Subcutaneous abdominal adipose tissue (tissue), 5 donors: ENCODE results near the gene TNMD.
A peak's percentile ranks its signal among the peaks of the same experiment; 100 is the strongest.
"Not testable (repeated sequence)": the region's sequence is repeated elsewhere in the genome, so short reads cannot be mapped to it uniquely, and the experiment has no call there.

Source experiments
- H3K27ac ChIP-seq: one replicate; pipeline ENCODE4 v1.7.0; 2013; ENCODE audit warnings: low read depth, mild to moderate bottlenecking, inconsistent platforms, low read length, moderate library complexity
- H3K27me3 ChIP-seq, 5 donors: one replicate each; pipeline ENCODE4 v1.7.0; 2013; ENCODE audit warnings: low read length in 5 of 5, inconsistent platforms in 1 of 5; ENCODE audit not compliant: control insufficient read depth in 5 of 5, insufficient read depth in 4 of 5
- H3K36me3 ChIP-seq, 5 donors: one replicate each; pipeline ENCODE4 v1.7.0; 2013; ENCODE audit warnings: low read length in 5 of 5; ENCODE audit not compliant: control insufficient read depth in 5 of 5, insufficient read depth in 5 of 5
- H3K4me1 ChIP-seq, 5 donors: one replicate each; pipeline ENCODE4 v1.7.0; 2013; ENCODE audit warnings: low read length in 5 of 5, mild to moderate bottlenecking in 3 of 5, moderate library complexity in 1 of 5; ENCODE audit not compliant: control insufficient read depth in 5 of 5, insufficient read depth in 5 of 5
- H3K4me3 ChIP-seq, 5 donors: one replicate each; pipeline ENCODE4 v1.7.0; 2013; ENCODE audit warnings: low read length in 5 of 5, low read depth in 1 of 5
- H3K9ac ChIP-seq, 5 donors: one replicate each; pipeline ENCODE4 v1.7.0; 2013; ENCODE audit warnings: low read length in 5 of 5, mild to moderate bottlenecking in 4 of 5, moderate library complexity in 3 of 5
- H3K9me3 ChIP-seq, 5 donors: one replicate each; pipeline ENCODE4 v1.7.0; 2013; ENCODE audit warnings: low read length in 5 of 5; ENCODE audit not compliant: control insufficient read depth in 5 of 5
- donor health status: healthy.
- donor health status: healthy.
- donor health status: healthy.
- donor health status: healthy.
- donor health status: healthy.

TNMD gene

DNA sequence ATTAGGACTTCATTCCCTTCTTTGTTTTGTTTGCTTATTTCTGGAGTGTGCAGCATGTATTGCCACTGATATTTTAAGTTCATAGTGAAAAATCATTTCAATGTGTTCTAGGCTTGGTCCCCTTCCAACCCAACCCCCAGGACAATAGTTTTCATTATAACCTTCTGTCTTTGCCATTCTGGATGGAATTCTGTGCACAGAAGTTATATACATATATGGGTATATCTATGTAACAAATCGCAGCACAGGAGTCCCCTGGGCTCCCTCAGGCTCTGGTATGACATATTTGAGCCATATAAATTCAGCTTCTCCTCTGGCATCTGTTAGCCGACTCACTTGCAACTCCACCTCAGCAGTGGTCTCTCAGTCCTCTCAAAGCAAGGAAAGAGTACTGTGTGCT lies at the start of gene TNMD:
TSS of gene TNMD (plus strand) at position 326 of the 400 bp plus-strand sequence. CDS start 83 bp downstream, outside the sequence.
- Histone ChIP-seq H3K36me3 (no peaks in the 10 kb centered on the region), H3K9me3 (no peaks in the 10 kb centered on the region), H3K4me1 (peaks cover 0 to 22% (median 4%) of the 10 kb centered on the region in 5 donors), H3K4me3 (no peak within 1 kb of the TSS), H3K9ac (no peak within 1 kb of the TSS), H3K27me3 (peaks cover 0 to 13% (median 5%) of the 10 kb centered on the region in 5 donors), H3K27ac (no peak within 1 kb of the TSS)

GRCh38 chrX:100565534-100565933 lies 19.2 kb upstream of the TNMD start:
- not testable (repeated sequence) for H3K4me1 ChIP-seq, H3K27ac ChIP-seq, H3K4me3 ChIP-seq, H3K27me3 ChIP-seq, H3K9me3 ChIP-seq, H3K36me3 ChIP-seq, H3K9ac ChIP-seq

DNA sequence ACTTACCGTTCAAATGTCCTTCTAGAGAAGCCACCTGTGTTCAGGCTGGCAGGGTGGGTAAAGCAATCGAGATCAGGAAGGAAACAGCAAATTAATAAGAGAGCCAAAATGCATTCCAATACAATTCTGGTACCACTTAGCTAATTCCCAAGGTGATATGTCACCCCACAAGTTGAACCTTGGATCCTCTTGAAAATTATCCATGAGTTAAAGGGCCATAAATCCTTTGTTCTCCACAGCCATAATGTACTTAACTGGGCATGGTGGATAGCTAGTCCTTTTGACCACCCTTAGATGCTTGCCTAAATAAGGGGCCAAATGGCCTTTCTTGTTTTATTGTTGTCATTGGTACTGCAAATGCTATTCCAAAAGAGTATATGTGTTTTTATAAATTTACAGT lies 2.0 kb downstream of the TNMD start:
- Histone ChIP-seq H3K9me3 (no peaks in the 10 kb centered on the region), H3K27me3 (peaks cover 0 to 21% (median 5%) of the 10 kb centered on the region in 5 donors), H3K27ac (no peak overlapping the region), H3K36me3 (no peaks in the 10 kb centered on the region), H3K4me1 (peaks cover 0 to 33% (median 9%) of the 10 kb centered on the region in 5 donors), H3K4me3 (no peak overlapping the region), H3K9ac (no peak overlapping the region)

DNA sequence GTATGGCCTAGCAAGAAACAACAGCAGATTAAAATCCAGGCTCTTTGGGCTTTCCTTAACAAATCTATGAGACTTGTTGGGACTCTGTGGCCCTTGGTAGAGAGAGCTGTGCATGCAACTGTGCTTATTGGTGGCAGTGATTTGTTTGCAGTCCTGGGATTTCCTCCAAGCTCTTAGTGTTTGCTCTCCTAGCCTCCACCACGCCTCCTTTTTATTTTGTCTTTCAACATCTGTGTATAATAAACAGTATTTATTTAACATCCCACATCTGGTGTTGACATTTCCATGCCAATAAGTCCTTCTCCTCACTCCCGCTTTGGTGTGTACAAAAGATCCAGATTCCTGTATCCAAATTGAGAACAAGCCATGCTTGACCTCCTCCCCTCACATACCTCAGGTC lies 3.1 kb downstream of the TNMD start:
- no peak overlapping the region for H3K27ac ChIP-seq
- no peak overlapping the region for H3K4me3 ChIP-seq
- no peaks in the 10 kb centered on the region for H3K9me3 ChIP-seq
- H3K9ac ChIP-seq, result no peak overlapping the region
- H3K27me3 ChIP-seq, result peaks cover 0 to 25% (median 5%) of the 10 kb centered on the region in 5 donors
- no peaks in the 10 kb centered on the region for H3K36me3 ChIP-seq
- peaks cover 0 to 43% (median 16%) of the 10 kb centered on the region in 5 donors for H3K4me1 ChIP-seq

DNA sequence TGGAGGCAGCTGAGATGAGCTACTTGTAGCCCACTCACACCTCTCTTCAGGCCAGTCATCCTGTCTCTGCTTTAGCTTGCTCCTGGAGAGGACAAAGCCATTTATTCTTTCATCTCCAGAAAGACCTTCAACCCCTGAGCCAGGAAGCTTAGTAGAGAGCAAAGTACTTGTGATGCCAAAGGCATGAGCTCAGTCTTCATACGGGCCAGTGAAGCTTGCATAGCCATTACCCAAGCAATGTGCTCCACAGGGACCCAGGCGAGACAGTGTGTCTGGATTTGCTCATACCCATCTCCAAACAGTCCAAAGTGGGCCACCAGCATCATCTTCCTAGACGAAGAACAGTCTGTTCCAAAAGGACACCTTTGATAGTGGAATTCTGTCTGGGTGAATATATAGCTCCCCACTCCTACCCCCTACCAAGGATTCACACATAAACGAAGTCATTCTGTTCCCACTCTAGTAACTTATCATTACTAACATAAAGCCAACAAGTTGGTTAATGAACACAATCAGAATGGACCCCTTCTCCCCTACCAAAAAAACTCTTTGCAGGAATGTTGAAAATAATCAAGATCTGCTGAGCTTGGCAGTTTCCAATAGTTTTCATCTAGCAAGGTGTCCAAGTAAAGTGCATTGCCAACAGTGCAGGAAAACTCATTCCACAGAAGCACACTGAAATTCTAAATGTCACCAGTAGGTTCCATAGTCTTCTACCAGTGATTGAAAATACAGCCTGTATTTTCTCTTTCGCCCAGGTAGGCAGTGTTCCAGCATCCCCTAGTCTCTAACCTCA lies 6.7 kb downstream of the TNMD start:
- H3K4me1 ChIP-seq, result peaks cover 0 to 53% (median 23%) of the 10 kb centered on the region in 5 donors
- no peak overlapping the region for H3K9ac ChIP-seq
- no peak overlapping the region for H3K4me3 ChIP-seq
- no peaks in the 10 kb centered on the region for H3K36me3 ChIP-seq
- H3K9me3 ChIP-seq, result no peaks in the 10 kb centered on the region
- peaks cover 0 to 28% (median 5%) of the 10 kb centered on the region in 5 donors for H3K27me3 ChIP-seq
- H3K27ac ChIP-seq, result no peak overlapping the region

GRCh38 chrX:100593126-100593525 lies 8.4 kb downstream of the TNMD start:
- Histone ChIP-seq H3K36me3 (no peaks in the 10 kb centered on the region), H3K4me3 (peak overlapping the region in 1 of 5 donors; percentile 26), H3K4me1 (peaks cover 0 to 45% (median 26%) of the 10 kb centered on the region in 5 donors), H3K9me3 (no peaks in the 10 kb centered on the region), H3K27ac (peak overlapping the region; percentile 43), H3K9ac (no peak overlapping the region), H3K27me3 (peaks cover 0 to 28% (median 5%) of the 10 kb centered on the region in 5 donors)

DNA sequence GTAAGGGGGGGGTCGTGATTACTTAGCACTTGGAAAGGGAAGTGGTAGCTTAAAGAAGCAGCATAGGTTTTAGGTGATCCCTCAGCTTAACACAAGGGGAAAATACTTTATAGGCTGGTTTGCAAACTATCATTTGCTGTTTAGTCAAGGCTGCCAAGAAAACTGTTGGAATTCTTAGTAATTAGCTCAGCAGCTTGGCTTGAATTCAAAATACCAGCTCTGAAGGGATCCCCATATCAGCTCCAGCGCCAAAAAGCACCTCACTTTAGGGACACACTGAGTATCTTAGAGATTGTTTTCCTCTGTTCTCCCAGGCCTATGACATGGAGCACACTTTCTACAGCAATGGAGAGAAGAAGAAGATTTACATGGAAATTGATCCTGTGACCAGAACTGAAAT lies 8.8 kb downstream of the TNMD start:
- Histone ChIP-seq H3K4me3 (peak overlapping the region in 3 of 5 donors; percentile 0 to 26 (median 4)), H3K27me3 (peaks cover 0 to 27% (median 5%) of the 10 kb centered on the region in 5 donors), H3K27ac (peak overlapping the region; percentile 43), H3K9me3 (no peaks in the 10 kb centered on the region), H3K4me1 (peaks cover 0 to 40% (median 26%) of the 10 kb centered on the region in 5 donors), H3K36me3 (no peaks in the 10 kb centered on the region), H3K9ac (no peak overlapping the region)

- H3K9ac ChIP-seq, result no peak overlapping the region
- no peaks in the 10 kb centered on the region for H3K9me3 ChIP-seq
- no peak overlapping the region for H3K4me3 ChIP-seq
- H3K27me3 ChIP-seq, result peaks cover 3 to 7% (median 3%) of the 10 kb centered on the region in 5 donors
- no peaks in the 10 kb centered on the region for H3K36me3 ChIP-seq
- H3K27ac ChIP-seq, result no peak overlapping the region
- H3K4me1 ChIP-seq, result peaks cover 0 to 27% (median 18%) of the 10 kb centered on the region in 5 donors
Measured at GRCh38 chrX:100596601-100597000, 11.9 kb downstream of the TNMD start.

GRCh38 chrX:100599456-100599855 lies 14.7 kb downstream of the TNMD start:
- Histone ChIP-seq H3K4me3 (no peak overlapping the region), H3K27ac (no peak overlapping the region), H3K9me3 (no peaks in the 10 kb centered on the region), H3K4me1 (peaks cover 0 to 12% (median 4%) of the 10 kb centered on the region in 5 donors), H3K27me3 (peaks cover 0 to 3% (median 3%) of the 10 kb centered on the region in 5 donors), H3K36me3 (no peaks in the 10 kb centered on the region), H3K9ac (no peak overlapping the region)

DNA sequence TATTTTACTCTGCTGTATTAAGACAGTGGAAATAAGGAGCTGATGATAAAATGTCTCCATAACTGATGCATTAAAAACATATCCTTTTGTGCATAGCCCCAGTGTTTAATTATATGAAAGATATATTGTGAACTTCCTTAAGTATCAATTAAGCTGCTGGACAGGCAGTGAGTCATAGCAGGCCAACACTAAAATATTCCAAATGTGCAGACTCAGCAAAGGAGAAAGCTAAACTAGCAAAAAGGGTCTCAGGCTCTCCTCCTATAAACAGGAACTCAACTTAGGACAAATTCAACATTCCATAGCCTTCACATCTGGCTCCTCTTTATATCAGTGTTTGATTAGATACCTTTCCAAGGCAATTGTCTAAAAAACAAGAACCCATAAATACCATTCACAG lies 15.6 kb downstream of the TNMD start:
- no peaks in the 10 kb centered on the region for H3K36me3 ChIP-seq
- no peaks in the 10 kb centered on the region for H3K9me3 ChIP-seq
- H3K27ac ChIP-seq, result no peak overlapping the region
- H3K4me1 ChIP-seq, result peaks cover 0 to 12% (median 3%) of the 10 kb centered on the region in 5 donors
- H3K4me3 ChIP-seq, result no peak overlapping the region
- H3K27me3 ChIP-seq, result peaks cover 0 to 4% (median 0%) of the 10 kb centered on the region in 5 donors
- no peak overlapping the region for H3K9ac ChIP-seq
